CD4-positive, alpha-beta T cell (primary cell): ENCODE data around the gene TMEM198. TPM values are rescaled to one million over a fixed set of nuclear protein-coding genes. Genes with fewer than 3 reads are reported as not detected.

Experiments
- ATAC-seq: fragments of 200-7000 bp; cut with Tn5 transposase; one replicate; pipeline ENCODE4 v1.10.0; 2022; ENCODE audit warnings: mild to moderate bottlenecking; ENCODE audit not compliant: poor library complexity
- CTCF ChIA-PET: fragments of 350-600 bp; sonication (Branson Sonifier 250); formaldehyde crosslinking; loops from one replicate; lab custom pipeline; 2021; ENCODE audit warnings: antibody characterized with exemption, inconsistent platforms; lab: Charles Lee
- POLR2A ChIA-PET: fragments of 350-600 bp; sonication (Branson Sonifier 250); formaldehyde crosslinking; loops from one replicate; lab custom pipeline; 2021; ENCODE audit warnings: antibody characterized with exemption, inconsistent platforms; lab: Charles Lee
- DNase-seq, 14 experiments: peaks; one replicate each; pipeline ENCODE4 v3.0.0-alpha.2; 2013 to 2020; ENCODE audit warnings: mixed read lengths in 2 of 14
- H3K27ac ChIP-seq, 2 donors: one replicate each; pipeline versions ENCODE4 v1.5.1 to v1.7.0; 2013; ENCODE audit warnings: low read length in 2 of 2, low read depth in 1 of 2, mild to moderate bottlenecking in 1 of 2
- H3K27me3 ChIP-seq, 2 experiments: 1 replicate in 1 of 2; 2 replicates in 1 of 2; pipeline versions ENCODE4 v1.6.1 to v1.7.0; 2013; ENCODE audit warnings: low read length in 2 of 2, control low read depth in 1 of 2, mild to moderate bottlenecking in 1 of 2, moderate library complexity in 1 of 2; ENCODE audit not compliant: insufficient read depth in 2 of 2, control insufficient read depth in 1 of 2
- H3K36me3 ChIP-seq: one replicate; pipeline ENCODE4 v1.6.1; 2013; ENCODE audit warnings: low read length, control low read depth; ENCODE audit not compliant: insufficient read depth
- H3K4me1 ChIP-seq: one replicate; pipeline ENCODE4 v1.6.1; 2013; ENCODE audit warnings: low read length, control low read depth; ENCODE audit not compliant: insufficient read depth
- H3K4me3 ChIP-seq: one replicate; pipeline ENCODE4 v1.5.1; 2013; ENCODE audit warnings: mild to moderate bottlenecking, low read length, moderate library complexity
- H3K9me3 ChIP-seq, 2 experiments: 1 replicate in 1 of 2; 2 replicates in 1 of 2; pipeline versions ENCODE4 v1.6.1 to v1.7.0; 2013; ENCODE audit warnings: low read length in 2 of 2, mild to moderate bottlenecking in 2 of 2, control low read depth in 1 of 2, moderate library complexity in 1 of 2; ENCODE audit not compliant: control insufficient read depth in 1 of 2, insufficient read depth in 1 of 2
- H3K27ac Mint-ChIP-seq: one replicate; pipeline ENCODE4 v1.8.0; 2020; ENCODE audit warnings: mixed read lengths
- H3K27me3 Mint-ChIP-seq: one replicate; pipeline ENCODE4 v1.8.0; 2021; ENCODE audit warnings: mixed read lengths
- H3K36me3 Mint-ChIP-seq: one replicate; pipeline ENCODE4 v1.8.0; 2021; ENCODE audit warnings: low read depth, mixed read lengths
- H3K4me1 Mint-ChIP-seq: one replicate; pipeline ENCODE4 v1.8.0; 2021; ENCODE audit warnings: low read depth, mixed read lengths
- H3K4me3 Mint-ChIP-seq: one replicate; pipeline ENCODE4 v1.8.0; 2020; ENCODE audit warnings: mild to moderate bottlenecking, mixed read lengths
- H3K9me3 Mint-ChIP-seq: one replicate; pipeline ENCODE4 v1.8.0; 2020; ENCODE audit warnings: mixed read lengths
- CTCF ChIP-seq: fragments of 200-600 bp; IDR thresholded peaks from one replicate; pipeline ENCODE4 v1.8.0; 2022; ENCODE audit warnings: antibody characterized with exemption, mild to moderate bottlenecking
- intact Hi-C, 2 experiments: fragments of 100-400 bp; cut with DNase I in 1 of 2; cut with micrococcal nuclease in 1 of 2; formaldehyde crosslinking; loops; one replicate each; pipeline versions ENCODE4 v1.15.1 to v1.9.0; 2023 to 2025; cut with DNase I, micrococcal nuclease
- total RNA-seq, 174 experiments: library from RNA in 2 of 174; stranded (reverse) in 2 of 174; gene quantifications; one replicate each; pipeline ENCODE4 v1.2.3 and lab custom pipeline; 2021 to 2026

The TMEM198 gene
- total RNA-seq, 2 experiments from 2014 or later: 0.47 to 0.91 TPM

GRCh38 chr2:219545943-219546352 lies 2.1 kb downstream of the TMEM198 start:
- peak overlapping the region; percentile 45 for H3K4me3 Mint-ChIP-seq
- POLR2A ChIA-PET: no interaction called here
- CTCF ChIA-PET: interaction anchor here (0.8 kb wide), 1 partner anchor 15 kb away, joined by 3 read pairs; no protein-coding TSS in a partner anchor

GRCh38 chr2:219547621-219548020 lies 3.8 kb downstream of the TMEM198 start:
- no peaks in the 10 kb centered on the region for H3K36me3 Mint-ChIP-seq
- H3K9me3 Mint-ChIP-seq: no peaks in the 10 kb centered on the region
- TF ChIP-seq CTCF: no peak
- no peak overlapping the region for H3K27ac Mint-ChIP-seq
- no peaks in the 10 kb centered on the region for H3K36me3 ChIP-seq
- intact Hi-C loops: loop anchor here in 1 of 2 experiments (10.0 kb wide), 4 partner anchors 253 to 983 kb away; partner anchors contain the start of genes CNOT9, USP37 and ZFAND2B
- ChIA-PET POLR2A (no interaction called here), CTCF (no interaction called here)
- peaks cover 10 to 20% of the 10 kb centered on the region in 2 experiments for H3K27me3 ChIP-seq
- H3K9me3 ChIP-seq: peaks cover 0 to 14% of the 10 kb centered on the region in 2 experiments
- DNase-seq (no peak), ATAC-seq (no peak)
- no peak overlapping the region for H3K27ac ChIP-seq
- peaks cover 19% of the 10 kb centered on the region for H3K4me1 Mint-ChIP-seq
- H3K4me3 Mint-ChIP-seq: no peak overlapping the region
- peaks cover 28% of the 10 kb centered on the region for H3K4me1 ChIP-seq
- no peak overlapping the region for H3K4me3 ChIP-seq
- peaks cover 29% of the 10 kb centered on the region for H3K27me3 Mint-ChIP-seq

More at GRCh38 chr2:219545943-219546352, 2.1 kb downstream of the TMEM198 start:
- Histone ChIP-seq H3K9me3 (peaks cover 0 to 4% of the 10 kb centered on the region in 2 experiments), H3K4me1 (peaks cover 31% of the 10 kb centered on the region), H3K36me3 (no peaks in the 10 kb centered on the region), H3K4me3 (no peak overlapping the region), H3K27ac (no peak overlapping the region), H3K27me3 (peaks cover 0 to 7% of the 10 kb centered on the region in 2 experiments)
- no peaks in the 10 kb centered on the region for H3K9me3 Mint-ChIP-seq
- H3K4me1 Mint-ChIP-seq: peaks cover 22% of the 10 kb centered on the region
- no peak for DNase-seq
- no peak for ATAC-seq
- TF ChIP-seq CTCF: no peak
- H3K27me3 Mint-ChIP-seq: peaks cover 19% of the 10 kb centered on the region
- H3K36me3 Mint-ChIP-seq: peaks cover 3% of the 10 kb centered on the region
- no peak overlapping the region for H3K27ac Mint-ChIP-seq
- intact Hi-C loops: loop anchor here in 1 of 2 experiments (2.0 to 10.0 kb wide), 5 partner anchors 51 to 981 kb away; partner anchors contain the start of genes CNOT9, STK11IP, USP37 and ZFAND2B

- no peak for TF ChIP-seq CTCF
- Mint-ChIP-seq H3K27ac (no peak overlapping the region), H3K36me3 (no peaks in the 10 kb centered on the region), H3K27me3 (peaks cover 39% of the 10 kb centered on the region), H3K9me3 (no peaks in the 10 kb centered on the region), H3K4me1 (peaks cover 26% of the 10 kb centered on the region), H3K4me3 (no peak overlapping the region)
- intact Hi-C loops: loop anchor here in 1 of 2 experiments (10.0 kb wide), 4 partner anchors 254 to 984 kb away; partner anchors contain the start of genes CNOT9, USP37 and ZFAND2B
- no peak for DNase-seq
- ChIA-PET POLR2A (no interaction called here), CTCF (no interaction called here)
- Histone ChIP-seq H3K27ac (no peak overlapping the region), H3K36me3 (no peaks in the 10 kb centered on the region), H3K27me3 (peaks cover 21 to 34% of the 10 kb centered on the region in 2 experiments), H3K4me3 (no peak overlapping the region), H3K9me3 (peaks cover 0 to 25% of the 10 kb centered on the region in 2 experiments), H3K4me1 (peaks cover 30% of the 10 kb centered on the region)
- ATAC-seq: no peak
These were observed 5.2 kb downstream of the TMEM198 start for GRCh38 chr2:219548990-219549389.
